Muscle layer of duodenum (tissue), 2 donors: ENCODE results near the gene ZNF268.

Experiments used
- H3K27ac ChIP-seq: one replicate; pipeline ENCODE4 v1.7.0; 2013; ENCODE audit warnings: mild to moderate bottlenecking, low read length
- H3K27me3 ChIP-seq: one replicate; pipeline ENCODE4 v1.7.0; 2013; ENCODE audit warnings: low read depth, mild to moderate bottlenecking, control low read depth, low read length
- H3K36me3 ChIP-seq, 2 donors: one replicate each; pipeline ENCODE4 v1.7.0; 2013; ENCODE audit warnings: low read length in 2 of 2, control low read depth in 1 of 2, mild to moderate bottlenecking in 1 of 2; ENCODE audit not compliant: insufficient read depth in 2 of 2, control insufficient read depth in 1 of 2
- H3K4me1 ChIP-seq, 2 donors: one replicate each; pipeline ENCODE4 v1.7.0; 2013; ENCODE audit warnings: low read length in 2 of 2, mild to moderate bottlenecking in 2 of 2, control low read depth in 1 of 2, moderate library complexity in 1 of 2; ENCODE audit not compliant: insufficient read depth in 2 of 2, control insufficient read depth in 1 of 2
- H3K4me3 ChIP-seq, 2 donors: one replicate each; pipeline ENCODE4 v1.7.0; 2013; ENCODE audit warnings: low read length in 2 of 2, low read depth in 1 of 2, mild to moderate bottlenecking in 1 of 2
- H3K9me3 ChIP-seq, 2 donors: one replicate each; pipeline ENCODE4 v1.7.0; 2013; ENCODE audit warnings: low read length in 2 of 2, control low read depth in 1 of 2, mild to moderate bottlenecking in 1 of 2; ENCODE audit not compliant: control insufficient read depth in 1 of 2
- donor health status: healthy.

ZNF268 gene

GRCh38 chr12:133181238-133181959 lies at the start of gene ZNF268:
TSS of gene ZNF268 (plus strand) at chr12:133181495. CDS start at chr12:133181998, 503 bp downstream.
- Histone ChIP-seq H3K36me3 (peaks cover 16 to 40% of the 10 kb centered on the region in 2 donors), H3K27ac (peak within 1 kb of the TSS; percentile 82)

GRCh38 chr12:133135747-133136146 lies 45.5 kb upstream of the ZNF268 start:
- H3K4me3 ChIP-seq, result peak overlapping the region; percentile 12 to 52
- peaks cover 56 to 79% of the 10 kb centered on the region in 2 donors for H3K9me3 ChIP-seq
- H3K4me1 ChIP-seq, result no peaks in the 10 kb centered on the region

More at GRCh38 chr12:133181238-133181959, at the start of gene ZNF268:
- Histone ChIP-seq H3K27me3 (no peaks in the 10 kb centered on the region), H3K4me3 (peak within 1 kb of the TSS; percentile 94 to 100), H3K9me3 (peaks cover 15 to 40% of the 10 kb centered on the region in 2 donors), H3K4me1 (peaks cover 0 to 13% of the 10 kb centered on the region in 2 donors)

GRCh38 chr12:133145981-133146380 lies 35.3 kb upstream of the ZNF268 start:
- no peaks in the 10 kb centered on the region for H3K27me3 ChIP-seq
- no peaks in the 10 kb centered on the region for H3K4me1 ChIP-seq
- H3K36me3 ChIP-seq, result peaks cover 35 to 91% of the 10 kb centered on the region in 2 donors
- H3K9me3 ChIP-seq, result peaks cover 50 to 83% of the 10 kb centered on the region in 2 donors
- H3K27ac ChIP-seq, result no peak overlapping the region
- H3K4me3 ChIP-seq, result peak overlapping the region in 1 of 2 donors; percentile 32

More at GRCh38 chr12:133135747-133136146, 45.5 kb upstream of the ZNF268 start:
- H3K36me3 ChIP-seq, result peaks cover 35 to 83% of the 10 kb centered on the region in 2 donors
- H3K27ac ChIP-seq, result no peak overlapping the region
- no peaks in the 10 kb centered on the region for H3K27me3 ChIP-seq

- H3K4me1 ChIP-seq, result no peaks in the 10 kb centered on the region
- peak overlapping the region; percentile 8 to 57 for H3K4me3 ChIP-seq
- H3K9me3 ChIP-seq, result peaks cover 75 to 88% of the 10 kb centered on the region in 2 donors
- no peak overlapping the region for H3K27ac ChIP-seq
- peaks cover 43 to 80% of the 10 kb centered on the region in 2 donors for H3K36me3 ChIP-seq
- H3K27me3 ChIP-seq, result no peaks in the 10 kb centered on the region
These were observed 25.1 kb upstream of the ZNF268 start for GRCh38 chr12:133156125-133156690.

GRCh38 chr12:133165776-133166175 lies 15.5 kb upstream of the ZNF268 start:
- no peaks in the 10 kb centered on the region for H3K4me1 ChIP-seq
- no peak overlapping the region for H3K27ac ChIP-seq
- H3K9me3 ChIP-seq, result peaks cover 16 to 54% of the 10 kb centered on the region in 2 donors
- H3K27me3 ChIP-seq, result no peaks in the 10 kb centered on the region
- H3K36me3 ChIP-seq, result no peaks in the 10 kb centered on the region
- H3K4me3 ChIP-seq, result peak overlapping the region in 1 of 2 donors; percentile 2

- Histone ChIP-seq H3K27me3 (no peaks in the 10 kb centered on the region), H3K36me3 (no peaks in the 10 kb centered on the region), H3K27ac (no peak overlapping the region), H3K4me1 (no peaks in the 10 kb centered on the region), H3K4me3 (peak overlapping the region; percentile 5 to 13), H3K9me3 (peaks cover 19 to 45% of the 10 kb centered on the region in 2 donors)
These were observed 8.8 kb upstream of the ZNF268 start for GRCh38 chr12:133172491-133172890.

- no peak overlapping the region for H3K4me3 ChIP-seq
- H3K4me1 ChIP-seq, result no peaks in the 10 kb centered on the region
- H3K27me3 ChIP-seq, result no peaks in the 10 kb centered on the region
- no peaks in the 10 kb centered on the region for H3K36me3 ChIP-seq
- H3K27ac ChIP-seq, result no peak overlapping the region
- peaks cover 19 to 49% of the 10 kb centered on the region in 2 donors for H3K9me3 ChIP-seq
These were observed 6.4 kb upstream of the ZNF268 start for GRCh38 chr12:133174901-133175300.

GRCh38 chr12:133180669-133181068 lies 626 bp upstream of the ZNF268 start:
- no peak overlapping the region for H3K27ac ChIP-seq
- H3K4me3 ChIP-seq, result no peak overlapping the region
- peaks cover 13 to 33% of the 10 kb centered on the region in 2 donors for H3K36me3 ChIP-seq
- peaks cover 0 to 13% of the 10 kb centered on the region in 2 donors for H3K4me1 ChIP-seq
- H3K9me3 ChIP-seq, result peaks cover 11 to 38% of the 10 kb centered on the region in 2 donors
- H3K27me3 ChIP-seq, result no peaks in the 10 kb centered on the region

- Histone ChIP-seq H3K36me3 (peaks cover 82 to 100% of the 10 kb centered on the region in 2 donors), H3K27me3 (no peaks in the 10 kb centered on the region), H3K9me3 (peaks cover 72 to 86% of the 10 kb centered on the region in 2 donors), H3K4me1 (no peaks in the 10 kb centered on the region), H3K27ac (no peak overlapping the region), H3K4me3 (peak overlapping the region in 1 of 2 donors; percentile 62)
These were observed 8.9 kb downstream of the ZNF268 start for GRCh38 chr12:133190176-133190575.

GRCh38 chr12:133192847-133193246 lies 11.6 kb downstream of the ZNF268 start:
- H3K27me3 ChIP-seq, result no peaks in the 10 kb centered on the region
- peak overlapping the region in 1 of 2 donors; percentile 62 for H3K4me3 ChIP-seq
- H3K4me1 ChIP-seq, result no peaks in the 10 kb centered on the region
- no peak overlapping the region for H3K27ac ChIP-seq
- H3K9me3 ChIP-seq, result peaks cover 65 to 77% of the 10 kb centered on the region in 2 donors
- peaks cover 78 to 86% of the 10 kb centered on the region in 2 donors for H3K36me3 ChIP-seq

GRCh38 chr12:133201888-133202287 lies 20.6 kb downstream of the ZNF268 start:
- Histone ChIP-seq H3K27ac (no peak overlapping the region), H3K4me3 (peak overlapping the region; percentile 50 to 66), H3K4me1 (no peaks in the 10 kb centered on the region), H3K9me3 (peaks cover 63 to 64% of the 10 kb centered on the region in 2 donors), H3K27me3 (no peaks in the 10 kb centered on the region), H3K36me3 (peaks cover 31 to 52% of the 10 kb centered on the region in 2 donors)
